NCI-H345 treated with DMSO at 0.1 percent for 48 hours (cell line): ENCODE results near the gene CEP43.

Experiments
- DNase-seq: peaks from one replicate; lab custom pipeline; 2025; ENCODE audit not compliant: unreplicated experiment; lab: John Stamatoyannopoulos, UW

CEP43 gene

GRCh38 chr6:166966268-166966667 lies 32.9 kb upstream of the CEP43 start:
- no peak for DNase-seq

- no peak for DNase-seq
These were observed 29.7 kb upstream of the CEP43 start for GRCh38 chr6:166969390-166970002.

GRCh38 chr6:166970091-166970490 lies 29.1 kb upstream of the CEP43 start:
- DNase-seq: no peak

GRCh38 chr6:166970776-166971175 lies 28.4 kb upstream of the CEP43 start:
- no peak for DNase-seq

GRCh38 chr6:166971271-166971670 lies 27.9 kb upstream of the CEP43 start:
- no peak for DNase-seq

- no peak for DNase-seq
These were observed 27.1 kb upstream of the CEP43 start for GRCh38 chr6:166972101-166972500.

- no peak for DNase-seq
These were observed 22.6 kb upstream of the CEP43 start for GRCh38 chr6:166976636-166977035.

- no peak for DNase-seq
These were observed 21.3 kb upstream of the CEP43 start for GRCh38 chr6:166977621-166978525.

GRCh38 chr6:166980738-166981137 lies 18.5 kb upstream of the CEP43 start:
- no peak for DNase-seq

- DNase-seq: no peak
These were observed 11.7 kb upstream of the CEP43 start for GRCh38 chr6:166987448-166987847.

GRCh38 chr6:166987930-166988329 lies 11.3 kb upstream of the CEP43 start:
- DNase-seq: no peak

GRCh38 chr6:166988674-166989201 lies 10.5 kb upstream of the CEP43 start:
- DNase-seq: no peak

GRCh38 chr6:166989427-166990032 lies 9.7 kb upstream of the CEP43 start:
- DNase-seq: no peak

GRCh38 chr6:166996406-166996805 lies 2.8 kb upstream of the CEP43 start:
- DNase-seq: no peak

- no peak for DNase-seq
These were observed 1.8 kb upstream of the CEP43 start for GRCh38 chr6:166997348-166997747.

GRCh38 chr6:166997768-166998255 lies 1.4 kb upstream of the CEP43 start:
- DNase-seq: no peak

GRCh38 chr6:166998256-166999144 lies 697 bp upstream of the CEP43 start:
- no peak for DNase-seq

GRCh38 chr6:166999884-167000253 lies 672 bp downstream of the CEP43 start:
- no peak for DNase-seq

GRCh38 chr6:167000759-167001158 lies 1.6 kb downstream of the CEP43 start:
- no peak for DNase-seq

GRCh38 chr6:167005350-167006159 lies 6.4 kb downstream of the CEP43 start:
- DNase-seq: no peak
